ENCODE data around the gene IGFBP4. TPM values are rescaled to one million over a fixed set of nuclear protein-coding genes. Genes with fewer than 3 reads are reported as not detected.

IGFBP4 gene
- total and polyA plus RNA-seq, 2 of the 13 experiments (the other 11 are each of a cell fraction or from before 2014, with no cell fraction given), result 4.1 to 49.0 TPM

- intact Hi-C loops (cut with micrococcal nuclease; ENCODE audit: unreplicated experiment) (no loop called here), in situ Hi-C loops (cut with HindIII; ENCODE audit: extremely low pct_ligation_motif_present, low pct_unique_long_range_greater_than_20kb) (no loop called here)
- ATAC-seq (no peak), DNase-seq (ENCODE audit: low spot score) (no peak), FAIRE-seq (no peak)
- H4K20me1 ChIP-seq (ENCODE audit: insufficient read depth, low read length), result no peaks in the 10 kb centered on the region
- no peak overlapping the region for H3K9ac ChIP-seq (ENCODE audit: insufficient read depth, low read depth, low read length)
- ChIA-PET CTCF (ENCODE audit: low intra/inter-chr PET ratio, low total read pairs) (no interaction called here), POLR2A (no interaction called here)
- WGBS (ENCODE audit: low lambda C conversion rate), result 23% methylated on average over 3 of the region's 3 CpGs
- no peak overlapping the region for H3K4me2 ChIP-seq (ENCODE audit: low read depth, low read length)
- no TSS peak for BruUV-seq (replicated peaks)
- H3K27me3 ChIP-seq (ENCODE audit: control insufficient read depth in 1 of 2, insufficient read depth in 2 of 2, low read length in 2 of 2), result peaks cover 3 to 12% of the 10 kb centered on the region in 2 experiments; a peak in 3 of 5 replicates
- H3K79me2 ChIP-seq (ENCODE audit: insufficient read depth, low read length), result no peaks in the 10 kb centered on the region
- H2AFZ ChIP-seq (ENCODE audit: low read length), result no peak overlapping the region
- H3K4me1 ChIP-seq (ENCODE audit: insufficient read depth, low read length), result peaks cover 17% of the 10 kb centered on the region
- no peak overlapping the region for H3K4me3 ChIP-seq (replicated peaks in 1 of 3; ENCODE audit: insufficient read depth in 1 of 3, low read depth in 2 of 3, low read length in 3 of 3)
- H3K9me3 ChIP-seq (ENCODE audit: low read length), result no peaks in the 10 kb centered on the region
- H3K36me3 ChIP-seq (replicated peaks in 1 of 2; ENCODE audit: control insufficient read depth in 1 of 2, insufficient read depth in 2 of 2, low read length in 2 of 2), result no peaks in the 10 kb centered on the region
- no peak overlapping the region for H3K27ac ChIP-seq (ENCODE audit: extremely low read length, insufficient read depth, low read length)
- TF ChIP-seq SNRNP70 (IDR thresholded peaks at IDR 0.05; ENCODE audit: low read depth, low read length) (no peak), SMC3 (IDR thresholded peaks at IDR 0.05; ENCODE audit: low read length) (no peak), REPIN1 (CRISPR knock-in tag; IDR thresholded peaks at IDR 0.05; ENCODE audit: borderline replicate concordance, low read depth) (no peak), NFKB2 (CRISPR knock-in tag; IDR thresholded peaks at IDR 0.05; ENCODE audit: borderline replicate concordance) (no peak), ZNF687 (CRISPR knock-in tag; IDR thresholded peaks at IDR 0.05) (no peak), ZMYM3 (CRISPR knock-in tag; IDR thresholded peaks at IDR 0.05) (no peak), ZMYM4 (CRISPR knock-in tag; IDR thresholded peaks at IDR 0.05) (no peak), ZNF441 (CRISPR knock-in tag; IDR thresholded peaks at IDR 0.05; ENCODE audit: borderline replicate concordance) (no peak), PITX1 (CRISPR knock-in tag; IDR thresholded peaks at IDR 0.05) (no peak), ZNF761 (CRISPR knock-in tag; conservative IDR thresholded peaks at IDR 0.05) (no peak), SRSF9 (IDR thresholded peaks at IDR 0.05; ENCODE audit: borderline replicate concordance, insufficient read depth, low read depth, low read length, poor library complexity, severe bottlenecking) (no peak), HINFP (CRISPR knock-in tag; IDR thresholded peaks at IDR 0.05; ENCODE audit: low read depth) (no peak), CBFB (CRISPR knock-in tag; IDR thresholded peaks at IDR 0.05) (no peak), JUNB (CRISPR knock-in tag; IDR thresholded peaks at IDR 0.05; ENCODE audit: borderline replicate concordance) (no peak), CHCHD3 (CRISPR knock-in tag; IDR thresholded peaks at IDR 0.05) (no peak), MATR3 (CRISPR knock-in tag; IDR thresholded peaks at IDR 0.05) (no peak), PCBP2 (optimal IDR thresholded peaks at IDR 0.05; ENCODE audit: low read depth, low read length, poor library complexity, severe bottlenecking) (no peak), POLR2A (IDR thresholded peaks at IDR 0.05; ENCODE audit: insufficient read depth in 1 of 2, low read depth in 2 of 2, low read length in 2 of 2) (no peak)
- TF ChIP-seq, protein P1, sequence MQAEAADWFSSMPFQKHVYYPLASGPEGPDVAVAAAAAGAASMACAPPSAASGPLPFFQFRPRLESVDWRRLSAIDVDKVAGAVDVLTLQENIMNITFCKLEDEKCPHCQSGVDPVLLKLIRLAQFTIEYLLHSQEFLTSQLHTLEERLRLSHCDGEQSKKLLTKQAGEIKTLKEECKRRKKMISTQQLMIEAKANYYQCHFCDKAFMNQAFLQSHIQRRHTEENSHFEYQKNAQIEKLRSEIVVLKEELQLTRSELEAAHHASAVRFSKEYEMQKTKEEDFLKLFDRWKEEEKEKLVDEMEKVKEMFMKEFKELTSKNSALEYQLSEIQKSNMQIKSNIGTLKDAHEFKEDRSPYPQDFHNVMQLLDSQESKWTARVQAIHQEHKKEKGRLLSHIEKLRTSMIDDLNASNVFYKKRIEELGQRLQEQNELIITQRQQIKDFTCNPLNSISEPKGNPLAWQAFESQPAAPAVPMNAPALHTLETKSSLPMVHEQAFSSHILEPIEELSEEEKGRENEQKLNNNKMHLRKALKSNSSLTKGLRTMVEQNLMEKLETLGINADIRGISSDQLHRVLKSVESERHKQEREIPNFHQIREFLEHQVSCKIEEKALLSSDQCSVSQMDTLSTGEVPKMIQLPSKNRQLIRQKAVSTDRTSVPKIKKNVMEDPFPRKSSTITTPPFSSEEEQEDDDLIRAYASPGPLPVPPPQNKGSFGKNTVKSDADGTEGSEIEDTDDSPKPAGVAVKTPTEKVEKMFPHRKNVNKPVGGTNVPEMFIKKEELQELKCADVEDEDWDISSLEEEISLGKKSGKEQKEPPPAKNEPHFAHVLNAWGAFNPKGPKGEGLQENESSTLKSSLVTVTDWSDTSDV (CRISPR knock-in tag; IDR thresholded peaks at IDR 0.05), result no peak
These were observed 12.0 kb upstream of the IGFBP4 start for GRCh38 chr17:40431231-40431602.

Data from HepG2 (cell line).